ENCODE results near the gene HSD17B12.

Gene HSD17B12

GRCh38 chr11:43689167-43689566 is 8.6 kb downstream of the HSD17B12 start:
- DNase-seq: no peak

- no peak for DNase-seq
These were observed 10.6 kb downstream of the HSD17B12 start for GRCh38 chr11:43690929-43691725.

- no peak for DNase-seq
These were observed 11.3 kb downstream of the HSD17B12 start for GRCh38 chr11:43691806-43692205.

GRCh38 chr11:43693069-43693468 is 12.5 kb downstream of the HSD17B12 start:
- DNase-seq: no peak

GRCh38 chr11:43693731-43694130 is 13.2 kb downstream of the HSD17B12 start:
- no peak for DNase-seq

- DNase-seq: no peak
These were observed 13.9 kb downstream of the HSD17B12 start for GRCh38 chr11:43694477-43694876.

GRCh38 chr11:43697679-43698078 is 17.1 kb downstream of the HSD17B12 start:
- no peak for DNase-seq

- DNase-seq: no peak
These were observed 19.3 kb downstream of the HSD17B12 start for GRCh38 chr11:43699870-43700269.

- no peak for DNase-seq
These were observed 26.1 kb downstream of the HSD17B12 start for GRCh38 chr11:43706631-43707030.

GRCh38 chr11:43708776-43709175 is 28.2 kb downstream of the HSD17B12 start:
- no peak for DNase-seq

GRCh38 chr11:43709689-43710088 is 29.2 kb downstream of the HSD17B12 start:
- no peak for DNase-seq

- DNase-seq: peak; percentile 17
These were observed 32.1 kb downstream of the HSD17B12 start for GRCh38 chr11:43712676-43713075.

- no peak for DNase-seq
These were observed 37.8 kb downstream of the HSD17B12 start for GRCh38 chr11:43718373-43718772.

GRCh38 chr11:43723617-43724016 is 43.1 kb downstream of the HSD17B12 start:
- DNase-seq: no peak

- DNase-seq: no peak
These were observed 51.7 kb downstream of the HSD17B12 start for GRCh38 chr11:43732225-43732624.

GRCh38 chr11:43734256-43734655 is 53.7 kb downstream of the HSD17B12 start:
- DNase-seq: no peak

GRCh38 chr11:43735115-43735514 is 54.6 kb downstream of the HSD17B12 start:
- no peak for DNase-seq

- peak; percentile 70 for DNase-seq
These were observed 55.4 kb downstream of the HSD17B12 start for GRCh38 chr11:43735961-43736360.

- peak; percentile 27 for DNase-seq
These were observed 56.1 kb downstream of the HSD17B12 start for GRCh38 chr11:43736502-43737200.

- no peak for DNase-seq
These were observed 56.7 kb downstream of the HSD17B12 start for GRCh38 chr11:43737201-43737590.

- peak; percentile 83 for DNase-seq
These were observed 58.3 kb downstream of the HSD17B12 start for GRCh38 chr11:43738600-43739409.

- no peak for DNase-seq
These were observed 66.1 kb downstream of the HSD17B12 start for GRCh38 chr11:43746670-43747069.

GRCh38 chr11:43747130-43747802 is 66.7 kb downstream of the HSD17B12 start:
- DNase-seq: no peak
